Umbilical cord (tissue), 2 donors: ENCODE measurements around the gene MIOX. TPM values are rescaled to one million over a fixed set of nuclear protein-coding genes. Genes with fewer than 3 reads are reported as not detected.
A peak's percentile ranks its signal among the peaks of the same experiment; 100 is the strongest.

Source experiments
- DNase-seq: peaks from one replicate; pipeline ENCODE4 v3.0.0-alpha.2; 2015; ENCODE audit warnings: low spot score
- total RNA-seq: library from RNA; depleted of rRNA; stranded (reverse); fragments of >200 nt; gene quantifications from one replicate; pipeline ENCODE4 v1.2.3, GENCODE V29; 2014; ENCODE audit warnings: low replicate concordance; ENCODE audit not compliant: insufficient read depth

Gene MIOX
- not detected for total RNA-seq

GRCh38 chr22:50486561-50487289, at the start of gene MIOX:
TSS of gene MIOX (plus strand) at chr22:50486859. CDS start at chr22:50486898, 39 bp downstream.
- no peak for DNase-seq

DNA sequence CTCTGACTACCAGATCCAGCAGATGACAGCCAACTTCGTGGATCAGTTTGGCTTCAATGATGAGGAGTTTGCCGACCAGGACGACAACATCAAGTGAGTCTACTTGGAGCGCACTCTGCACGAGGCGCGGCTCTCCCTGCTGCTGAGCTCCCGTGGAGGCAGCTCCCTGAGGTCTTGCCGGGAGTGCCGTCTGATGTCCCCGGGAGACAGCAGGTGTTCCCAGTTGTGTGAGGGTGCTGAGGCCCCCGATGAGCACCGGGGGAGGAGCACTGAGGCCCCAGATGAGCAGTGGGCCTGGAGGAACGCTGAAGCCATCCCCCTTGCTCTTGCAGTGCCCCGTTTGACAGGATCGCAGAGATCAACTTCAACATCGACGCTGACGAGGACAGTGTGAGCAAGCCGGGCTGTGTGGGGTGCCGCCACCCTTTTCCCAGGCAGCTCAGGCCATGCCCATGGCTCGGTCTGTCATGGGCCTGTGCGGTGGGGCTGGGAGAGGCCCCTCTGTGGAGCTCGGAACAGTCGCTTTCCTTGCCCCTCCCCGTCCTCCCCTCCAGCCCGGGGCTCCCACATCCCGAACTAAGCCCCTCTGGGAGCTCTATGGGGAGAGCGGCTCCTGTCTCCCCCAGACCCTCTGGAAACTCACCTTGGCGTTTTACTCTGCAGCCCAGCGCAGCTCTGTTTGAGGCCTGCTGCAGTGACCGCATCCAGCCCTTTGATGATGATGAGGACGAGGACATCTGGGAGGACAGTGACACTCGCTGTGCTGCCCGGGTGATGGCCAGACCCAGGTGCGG, 49.0 kb upstream of the MIOX start:
- DNase-seq = no peak

DNA sequence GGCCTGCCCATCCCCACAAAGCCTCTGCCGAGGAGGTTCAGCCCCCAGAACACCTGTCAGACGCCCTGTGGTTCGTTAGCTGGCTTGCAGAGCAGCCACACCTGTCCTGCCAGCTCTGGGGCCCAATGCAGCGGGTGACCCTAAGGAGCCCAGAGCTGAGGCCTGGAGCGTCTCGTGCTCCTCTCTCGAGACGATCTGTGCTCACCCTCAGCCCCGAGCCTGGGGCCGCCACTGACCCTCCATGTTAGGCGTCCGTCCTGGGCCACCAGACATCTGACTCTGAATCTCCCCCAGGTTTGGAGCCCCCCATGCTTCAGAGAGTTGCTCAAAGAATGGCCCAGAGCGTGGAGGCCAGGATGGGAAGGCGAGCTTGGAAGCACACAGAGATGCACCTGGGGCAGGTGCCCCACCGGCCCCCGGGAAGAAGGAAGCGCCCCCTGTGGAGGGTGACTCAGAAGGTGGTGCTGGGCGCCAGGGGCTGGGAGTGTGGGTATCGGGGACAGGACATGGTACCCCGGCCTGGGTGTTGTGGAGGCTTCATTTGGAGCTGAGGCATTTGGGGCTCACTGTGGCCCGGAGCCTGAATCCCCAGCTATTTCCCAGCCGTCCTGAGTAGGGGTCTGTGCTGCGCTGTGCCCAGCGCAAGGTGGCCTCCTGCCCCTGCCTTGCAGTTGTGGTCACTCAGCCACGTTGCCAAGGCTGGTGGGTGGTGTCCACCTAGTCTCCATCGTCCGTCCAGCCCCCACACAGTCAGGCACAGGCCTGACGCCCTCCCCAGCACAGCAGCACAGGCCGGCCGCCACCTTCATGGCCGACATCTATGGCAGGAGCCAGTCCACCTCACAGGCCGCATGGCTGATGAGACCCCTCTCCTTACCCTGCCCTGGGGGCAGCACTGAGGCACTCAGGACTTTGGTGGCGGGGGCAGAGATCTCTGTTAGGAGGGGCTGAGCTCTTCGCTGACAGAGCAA, 48.1 kb upstream of the MIOX start:
- no peak for DNase-seq

DNA sequence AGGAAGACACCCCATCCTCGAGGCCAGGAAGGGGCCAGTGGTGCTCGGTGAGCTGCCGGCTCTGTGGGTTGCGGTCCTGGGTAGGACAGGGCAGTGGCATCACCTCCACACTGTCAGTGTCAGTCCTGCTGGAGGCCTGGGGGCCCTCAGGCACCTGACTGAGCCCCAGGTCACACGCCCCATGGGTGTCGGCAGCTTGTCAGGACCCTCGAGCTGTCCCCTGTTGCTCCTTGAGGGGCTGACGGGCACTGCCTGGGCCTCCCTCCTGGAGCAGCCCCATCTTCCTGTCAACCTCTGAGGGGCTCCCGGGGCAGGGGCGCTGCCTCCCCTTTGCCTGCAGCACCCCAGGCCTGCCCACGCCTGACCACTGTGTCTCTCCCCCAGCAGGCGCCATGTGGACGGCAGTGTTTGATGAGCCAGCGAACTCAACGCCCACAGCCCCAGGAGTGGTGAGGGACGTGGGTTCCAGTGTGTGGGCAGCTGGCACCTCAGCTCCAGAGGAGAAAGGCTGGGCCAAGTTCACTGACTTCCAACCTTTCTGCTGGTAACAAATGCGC, 47.3 kb upstream of the MIOX start:
- DNase-seq = no peak

DNA sequence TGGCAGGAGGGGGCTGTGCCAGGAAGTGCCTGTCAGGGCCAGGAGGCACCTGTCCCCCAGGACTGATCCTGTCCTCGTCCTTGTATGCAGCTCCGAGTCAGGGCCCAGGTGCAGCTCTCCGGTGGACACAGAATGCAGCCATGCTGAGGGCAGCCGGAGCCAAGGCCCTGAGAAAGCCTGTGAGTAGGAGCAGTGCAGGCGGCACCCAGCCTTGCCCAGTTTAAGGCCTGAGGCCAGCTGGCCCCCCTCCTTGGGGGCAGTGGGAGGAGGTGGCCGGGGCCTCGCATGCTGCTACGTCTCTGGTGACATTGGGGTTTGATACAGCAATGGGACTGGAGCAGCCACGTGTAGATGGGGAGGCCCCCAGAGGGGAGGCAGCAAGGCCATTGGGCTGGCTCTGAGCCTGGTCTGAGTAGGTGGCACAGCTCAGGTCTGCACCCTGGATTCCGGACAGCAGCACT, 46.8 kb upstream of the MIOX start:
- DNase-seq = no peak

- DNase-seq = no peak
These were observed 46.0 kb upstream of the MIOX start for GRCh38 chr22:50440544-50441249.

GRCh38 chr22:50441428-50441993, 45.1 kb upstream of the MIOX start:
- no peak for DNase-seq

GRCh38 chr22:50443197-50443596, 43.5 kb upstream of the MIOX start:
- DNase-seq = no peak

GRCh38 chr22:50443801-50444625, 42.6 kb upstream of the MIOX start:
- no peak for DNase-seq

GRCh38 chr22:50444663-50445062, 42.0 kb upstream of the MIOX start:
- DNase-seq = peak; percentile 36

DNA sequence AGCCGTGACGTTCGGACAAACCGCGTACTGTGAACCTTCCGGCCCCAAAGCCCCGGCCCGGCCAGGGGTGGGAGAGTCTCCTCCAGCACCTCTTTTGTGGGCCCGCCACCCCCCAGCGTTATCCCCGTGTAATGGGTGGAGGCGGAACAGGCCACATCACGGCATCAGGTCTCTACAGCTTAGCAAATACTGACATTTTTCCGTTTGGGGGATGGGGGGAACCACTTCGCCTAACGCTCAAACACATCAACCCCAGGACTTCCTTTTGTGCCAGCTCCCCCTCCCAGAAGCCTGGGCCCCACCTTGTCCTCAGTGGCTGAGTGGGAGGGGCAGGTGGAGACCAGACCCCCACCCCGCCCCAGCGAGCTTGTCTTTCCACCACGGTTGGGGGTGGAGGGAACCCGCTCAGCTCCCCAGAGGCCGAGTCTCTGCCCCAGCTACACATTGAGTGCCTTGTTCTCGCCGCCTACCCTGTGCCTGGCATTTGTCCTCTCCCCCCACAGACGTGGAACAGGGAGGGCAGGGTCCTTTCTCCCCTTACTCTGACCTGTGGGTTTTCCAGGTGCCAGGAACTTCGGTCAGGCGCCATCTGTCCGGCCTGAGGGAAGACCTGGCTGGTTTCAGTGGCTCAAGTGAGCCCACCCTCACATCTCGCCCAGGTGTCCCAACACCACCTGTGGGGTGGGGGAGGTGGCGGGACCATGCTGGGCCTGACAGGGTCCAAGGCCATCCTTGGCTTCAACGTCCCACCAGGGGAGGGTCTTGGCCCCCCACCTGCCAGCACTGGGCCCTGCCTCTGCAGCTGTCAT, 41.4 kb upstream of the MIOX start:
- peak; percentile 18 for DNase-seq

DNA sequence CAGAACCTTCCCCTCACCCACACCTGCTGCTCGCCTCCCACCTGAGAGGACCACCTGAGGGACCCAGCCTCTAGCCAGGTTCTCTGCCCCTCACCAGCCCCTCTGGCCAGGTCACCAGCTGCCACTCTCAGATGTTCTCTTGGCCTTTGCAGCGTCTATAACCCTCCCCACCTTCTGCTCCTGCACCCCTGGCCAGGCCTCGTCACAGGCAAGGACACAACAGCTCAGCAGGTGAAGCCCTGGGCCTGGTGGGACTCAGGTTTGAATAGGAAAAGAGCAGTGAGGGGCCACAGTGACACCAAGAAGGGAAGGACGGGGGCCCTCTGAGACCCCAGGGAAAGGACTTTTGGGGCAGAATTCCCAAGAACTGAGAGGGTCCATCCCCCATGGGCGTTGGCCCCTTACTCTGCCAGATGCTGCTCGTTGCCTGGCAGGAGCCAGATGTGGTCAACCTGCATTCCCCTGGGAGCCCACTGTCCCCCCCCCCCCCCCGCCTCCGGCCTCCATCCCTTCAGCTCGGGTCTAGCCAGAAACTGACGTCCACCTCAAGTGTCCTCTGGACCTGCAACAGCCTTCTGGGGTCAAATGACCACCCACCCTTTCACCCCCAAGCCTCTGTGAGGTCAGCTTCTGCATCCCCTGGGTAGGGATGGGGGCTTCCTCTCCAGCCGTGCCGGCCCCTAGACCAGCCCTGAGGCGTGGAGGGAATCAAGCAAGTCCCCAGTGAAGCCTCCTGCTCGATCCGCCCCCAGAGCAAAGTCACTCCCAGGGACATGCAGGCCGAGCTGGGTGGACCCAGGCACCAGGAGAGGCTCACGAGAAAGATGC, 40.6 kb upstream of the MIOX start:
- DNase-seq = no peak

DNA sequence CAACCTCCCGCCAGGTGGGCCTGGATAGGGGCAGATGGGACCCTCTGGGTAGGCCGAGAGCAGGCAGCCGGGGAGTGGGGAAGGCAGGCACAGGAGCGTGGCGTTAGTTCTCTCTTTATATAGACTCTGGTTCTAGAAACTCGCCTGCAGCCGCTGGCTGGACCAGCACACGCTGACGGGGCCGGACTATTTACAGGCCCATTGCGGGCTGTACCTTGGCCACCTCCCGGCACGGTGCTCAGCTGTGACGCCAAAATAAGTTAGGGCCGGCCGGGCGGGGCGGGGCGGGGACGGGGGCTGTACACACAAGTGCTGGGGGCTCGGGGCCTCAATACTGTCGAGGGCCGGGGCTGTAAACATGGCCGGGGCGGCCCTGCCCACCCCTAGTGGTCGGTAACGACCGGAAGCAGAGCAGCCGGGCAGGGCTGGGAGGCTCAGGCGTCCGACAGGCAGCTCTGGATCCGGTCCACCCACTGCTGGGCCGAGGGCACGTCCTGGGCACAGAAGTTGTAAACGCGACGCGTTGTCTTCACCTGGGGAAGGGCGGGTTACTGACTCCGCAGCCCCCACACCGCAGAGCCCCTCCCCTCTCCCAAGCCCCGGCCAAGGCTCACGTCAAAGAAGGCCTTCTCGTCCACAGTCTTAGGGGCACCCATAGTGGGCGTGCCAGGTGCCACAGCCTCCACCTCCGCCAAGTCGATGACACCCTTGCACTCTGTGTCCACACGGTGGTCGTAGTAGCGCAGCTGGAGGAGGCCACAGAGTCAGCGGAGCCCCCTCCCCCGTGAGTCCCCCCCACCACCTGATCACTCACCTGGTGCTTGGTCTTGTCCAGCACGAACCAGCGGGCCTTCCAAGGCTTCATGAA, 39.7 kb upstream of the MIOX start:
- DNase-seq = no peak

- DNase-seq = no peak
These were observed 38.8 kb upstream of the MIOX start for GRCh38 chr22:50447576-50448551.

DNA sequence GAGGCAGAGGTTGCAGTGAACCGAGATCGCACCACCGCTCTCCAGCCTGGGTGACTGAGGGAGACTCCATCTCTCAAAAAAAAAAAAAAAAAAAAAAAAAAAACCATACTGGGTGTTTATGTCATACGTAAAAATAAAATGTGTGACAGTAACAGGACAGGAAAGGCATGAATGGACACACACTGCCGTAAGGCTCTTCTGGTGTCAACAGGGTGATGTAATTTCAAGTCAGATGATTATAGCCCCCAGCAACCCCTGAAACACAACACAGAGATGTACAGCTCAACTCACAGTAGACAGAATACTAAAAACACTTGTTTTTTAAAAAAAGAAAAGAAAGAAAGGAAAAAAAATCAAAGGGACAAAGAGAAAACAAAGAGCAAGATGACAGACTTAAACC, 34.0 kb upstream of the MIOX start:
- DNase-seq = no peak
